GM10248 (cell line): ENCODE measurements around the gene LCORL.

Source experiments
- CTCF ChIA-PET: fragments of 300-600 bp; sonication (Branson Sonifier 250); formaldehyde crosslinking; extraction: SDS; loops from one replicate; lab custom pipeline; 2021; ENCODE audit warnings: antibody characterized with exemption; lab: Yijun Ruan, JAX
- POLR2A ChIA-PET: fragments of 350-650 bp; sonication (Branson Sonifier 250); formaldehyde crosslinking; extraction: SDS; loops from one replicate; lab custom pipeline; 2020; ENCODE audit warnings: antibody characterized with exemption; lab: Yijun Ruan, JAX
- DNase-seq: peaks from one replicate; pipeline ENCODE4 v3.0.0; 2012; ENCODE audit errors: extremely low spot score
- CTCF ChIP-seq: IDR thresholded peaks from 2 replicates; pipeline ENCODE4 v1.5.1; 2012; ENCODE audit warnings: mild to moderate bottlenecking, low read depth; ENCODE audit errors: extremely low read depth, missing control alignments, control extremely low read depth

LCORL gene

GRCh38 chr4:17797808-17798207, 223.7 kb downstream of the LCORL start:
- TF ChIP-seq CTCF, result no peak
- ChIA-PET CTCF (interaction anchor here (1.4 to 7.5 kb wide), 5 partner anchors 9 to 19 kb away, joined by 5 to 44 read pairs (median 11); partner anchors contain the start of genes DCAF16, FAM184B and NCAPG), POLR2A (interaction anchor here (1.4 kb wide), 1 partner anchor 13 kb away, joined by 3 read pairs; the partner anchor contains the start of genes DCAF16 and NCAPG)
- DNase-seq, result no peak

GRCh38 chr4:17794730-17795129, 226.8 kb downstream of the LCORL start:
- DNase-seq, result no peak
- ChIA-PET CTCF (interaction anchor here (7.5 kb wide), 1 partner anchor 12 kb away, joined by 44 read pairs; no protein-coding TSS in a partner anchor), POLR2A (no interaction called here)
- TF ChIP-seq CTCF, result no peak
